Fibroblast of skin of back (primary cell): ENCODE results near the gene BAG5.
A peak's percentile ranks its signal among the peaks of the same experiment; 100 is the strongest.
"Not testable (repeated sequence)": the region's sequence is repeated elsewhere in the genome, so short reads cannot be mapped to it uniquely, and the experiment has no call there.

Experiments used
- DNase-seq: peaks from one replicate; pipeline ENCODE4 v3.0.0-alpha.2; 2013

Gene BAG5

GRCh38 chr14:103533137-103533998 is 29.1 kb downstream of the BAG5 start:
- no peak for DNase-seq

DNA sequence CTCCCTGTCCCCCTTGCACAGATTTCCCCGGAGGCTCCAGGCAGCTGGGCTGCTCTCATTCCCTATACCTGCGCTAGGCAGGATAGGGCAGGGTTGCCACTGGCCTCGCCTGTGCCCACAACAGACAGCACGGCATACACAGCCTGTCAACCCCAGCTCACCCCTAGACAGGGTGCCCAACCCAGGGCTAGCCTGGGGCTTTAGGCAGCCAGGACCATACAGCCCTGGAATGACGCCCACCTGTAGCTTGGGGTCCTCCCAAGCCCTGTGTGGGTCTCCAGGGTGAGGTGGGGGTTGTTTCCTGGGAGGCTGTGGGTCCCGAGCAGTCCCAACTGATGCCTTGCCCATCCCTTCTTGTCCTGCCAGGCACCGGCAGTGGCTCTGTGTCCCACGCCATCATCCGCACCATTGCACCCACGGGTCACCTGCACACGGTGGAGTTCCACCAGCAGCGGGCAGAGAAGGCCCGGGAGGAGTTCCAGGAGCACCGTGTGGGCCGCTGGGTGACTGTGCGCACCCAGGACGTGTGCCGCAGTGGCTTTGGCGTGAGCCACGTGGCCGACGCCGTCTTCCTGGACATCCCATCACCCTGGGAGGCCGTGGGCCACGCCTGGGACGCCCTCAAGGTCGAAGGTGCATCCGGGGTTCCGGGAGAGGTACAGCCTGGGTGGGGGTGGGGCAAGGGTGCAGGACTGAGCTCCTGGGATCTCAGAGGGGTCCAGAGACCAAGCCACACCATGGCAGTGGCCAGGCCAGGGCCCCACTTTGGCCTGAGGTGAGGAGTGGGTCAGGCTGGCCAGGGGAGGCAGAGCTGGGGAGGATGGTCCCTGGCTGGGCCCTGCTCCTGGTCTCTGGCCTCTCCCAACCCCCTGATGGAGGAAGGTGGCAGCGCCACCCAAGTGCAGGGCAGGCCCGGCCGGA is 30.0 kb downstream of the BAG5 start:
- DNase-seq, result no peak

DNA sequence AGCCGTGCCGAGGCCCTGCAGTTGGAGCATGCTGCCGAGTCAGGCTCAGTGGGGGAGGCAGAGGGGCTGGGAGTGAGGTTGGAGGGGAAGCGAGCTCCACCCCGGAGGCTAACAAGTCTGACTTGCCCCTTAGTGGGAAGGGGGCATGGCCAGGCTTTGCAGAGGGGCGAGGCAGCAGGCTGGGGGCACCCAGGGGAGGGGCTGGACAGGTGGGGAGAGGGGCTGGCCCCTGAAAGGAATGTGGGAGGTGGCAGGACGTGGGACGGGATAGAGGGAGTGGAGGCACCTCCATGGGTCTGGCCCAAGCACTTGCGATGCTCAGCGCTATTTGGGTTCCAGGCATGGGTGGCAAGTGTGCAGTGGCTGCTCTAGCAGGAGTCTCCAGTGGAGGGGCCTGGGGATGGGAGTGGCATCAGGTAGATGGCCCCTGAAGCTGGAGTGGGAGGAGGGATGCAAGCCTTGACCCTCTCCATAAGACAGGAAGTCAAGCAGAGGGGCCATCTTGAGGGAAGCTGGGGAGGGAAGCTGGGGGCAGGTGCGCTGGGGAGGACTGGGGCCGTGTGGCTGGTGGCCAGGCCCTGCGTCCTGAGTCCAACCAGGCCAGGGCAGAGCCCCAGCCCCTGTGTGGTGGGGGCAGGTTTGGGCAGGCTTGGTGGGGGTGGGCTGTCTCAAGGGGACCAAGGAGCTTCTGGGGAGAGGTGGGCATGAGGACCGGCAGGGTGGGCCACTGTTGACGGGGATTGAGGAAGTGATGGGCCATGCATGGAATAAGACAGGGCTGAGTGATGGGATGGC is 30.8 kb downstream of the BAG5 start:
- DNase-seq, result no peak

DNA sequence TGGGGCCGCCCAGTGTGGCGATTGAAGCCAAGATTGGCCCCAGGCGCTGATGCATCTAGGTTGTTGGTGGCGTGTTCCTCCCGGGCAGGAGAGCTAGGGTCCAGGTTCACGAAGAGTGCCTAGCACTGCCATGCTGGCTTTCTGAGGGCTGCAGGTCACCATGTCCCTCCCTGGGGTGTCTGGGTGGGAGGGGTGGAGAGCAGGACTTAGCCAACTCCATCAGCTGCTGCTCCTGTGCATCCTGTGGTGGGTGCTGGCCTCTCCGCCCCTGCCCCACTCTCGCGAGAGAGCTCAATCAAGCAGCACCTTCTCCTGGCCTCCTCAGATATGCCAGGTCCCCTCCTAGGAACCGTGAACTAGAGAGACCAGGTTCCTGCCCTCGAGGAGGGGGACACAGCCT is 31.6 kb downstream of the BAG5 start:
- no peak for DNase-seq

GRCh38 chr14:103530390-103530789 is 32.1 kb downstream of the BAG5 start:
- DNase-seq, result no peak

DNA sequence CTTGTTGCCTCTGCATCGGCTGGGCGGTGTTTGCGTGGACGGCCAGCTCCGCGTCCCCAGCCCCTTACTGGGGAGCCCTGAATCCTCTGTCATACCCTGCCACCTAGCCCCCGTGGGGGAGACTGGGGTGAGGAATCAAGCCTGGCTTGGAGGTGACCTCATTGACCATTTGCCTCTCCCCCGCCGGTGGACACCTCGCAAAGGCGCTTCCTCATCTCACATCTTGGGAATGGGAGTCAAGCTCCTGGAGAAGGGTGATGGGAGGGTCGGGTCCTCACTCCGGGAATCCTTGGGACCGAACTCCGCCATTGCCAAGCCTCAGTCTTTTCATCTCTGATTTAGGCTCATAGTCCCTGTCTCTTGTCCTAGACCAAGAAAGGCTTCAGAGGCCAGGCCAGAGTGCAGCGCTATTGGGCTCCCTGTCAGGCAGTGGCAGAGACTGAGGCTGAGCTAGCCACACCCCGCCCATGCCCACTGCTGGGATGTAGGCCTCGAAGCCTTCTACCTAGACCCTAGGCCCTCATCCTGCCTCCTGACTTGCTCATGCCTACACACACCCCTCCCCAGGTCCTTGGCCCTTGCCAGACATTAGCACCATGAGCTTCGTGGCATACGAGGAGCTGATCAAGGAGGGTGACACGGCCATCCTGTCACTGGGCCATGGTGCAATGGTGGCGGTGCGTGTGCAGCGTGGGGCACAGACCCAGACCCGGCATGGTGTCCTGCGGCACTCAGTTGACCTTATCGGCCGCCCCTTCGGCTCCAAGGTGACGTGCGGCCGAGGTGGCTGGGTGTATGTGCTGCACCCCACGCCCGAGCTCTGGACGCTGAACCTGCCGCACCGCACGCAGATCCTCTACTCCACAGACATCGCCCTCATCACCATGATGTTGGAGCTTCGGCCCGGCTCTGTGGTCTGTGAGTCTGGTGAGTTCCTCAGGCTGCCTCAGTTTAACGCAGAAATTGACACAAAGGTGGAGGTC is 32.8 kb downstream of the BAG5 start:
- no peak for DNase-seq

DNA sequence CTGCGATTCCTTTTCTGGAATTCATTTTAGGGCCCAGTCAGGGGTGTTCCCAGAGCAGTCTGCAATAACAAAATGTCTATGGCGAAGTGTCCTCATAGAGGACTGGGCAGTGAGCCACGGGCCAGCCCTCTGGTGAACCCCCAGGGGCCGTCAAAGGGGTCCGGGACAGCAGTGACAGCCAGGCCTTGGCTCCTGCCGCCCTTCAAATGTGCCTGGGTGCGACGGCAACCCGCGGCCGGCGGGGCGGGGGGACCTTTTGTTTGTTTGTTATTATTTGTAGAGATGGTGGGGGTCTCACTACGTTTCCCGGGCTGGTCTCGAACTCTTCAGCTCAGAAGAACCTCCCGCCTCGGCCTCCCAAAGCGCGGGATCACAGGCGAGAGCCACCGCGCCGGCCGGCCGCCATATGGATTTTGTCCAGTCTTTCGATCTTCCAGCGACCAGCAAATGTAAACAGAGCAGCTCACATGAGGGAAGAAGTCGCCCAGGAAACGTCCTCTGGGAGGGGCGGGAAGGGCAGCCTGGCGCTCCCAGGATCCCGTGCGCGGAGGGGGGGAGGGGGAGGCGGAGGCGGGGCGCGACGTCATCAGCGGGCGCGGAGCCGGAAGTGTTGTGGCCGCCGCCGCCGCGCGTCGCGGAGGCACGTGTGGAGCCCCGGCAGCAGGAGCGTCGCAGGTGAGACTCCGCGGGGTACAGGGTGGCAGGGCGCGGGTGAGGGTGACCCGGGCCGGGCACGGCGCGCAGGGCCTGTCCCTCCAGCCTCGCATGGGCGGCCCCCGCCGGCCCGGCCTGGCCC is 33.7 kb downstream of the BAG5 start, which contains the start of gene TRMT61A:
TRMT61A (plus strand) TSS at position 610 of the 796 bp plus-strand sequence. CDS start 783 bp downstream, outside the sequence.
- peak; percentile 90 for DNase-seq

DNA sequence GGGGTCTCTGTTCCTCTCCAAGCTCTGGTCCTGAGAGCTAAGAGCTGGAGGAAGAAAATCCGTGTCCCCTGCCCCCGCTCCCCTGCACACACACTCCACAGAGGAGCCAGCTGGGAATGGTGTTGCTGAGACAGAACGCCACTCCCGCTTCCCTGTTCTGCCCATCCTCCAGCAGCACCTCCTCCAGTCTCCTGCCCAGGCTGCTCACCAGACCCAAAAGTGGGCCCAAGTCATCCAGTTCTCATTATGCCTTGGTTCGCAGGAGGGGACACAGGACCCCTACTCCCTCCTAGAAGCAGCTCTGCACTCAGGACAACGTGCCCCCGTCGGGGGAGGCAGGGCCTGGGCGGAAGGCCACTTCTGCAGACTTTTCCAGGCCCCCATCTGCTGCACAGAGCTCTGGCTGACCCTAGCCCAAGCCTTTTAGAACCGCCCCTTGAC is 34.3 kb downstream of the BAG5 start:
- DNase-seq, result no peak

DNA sequence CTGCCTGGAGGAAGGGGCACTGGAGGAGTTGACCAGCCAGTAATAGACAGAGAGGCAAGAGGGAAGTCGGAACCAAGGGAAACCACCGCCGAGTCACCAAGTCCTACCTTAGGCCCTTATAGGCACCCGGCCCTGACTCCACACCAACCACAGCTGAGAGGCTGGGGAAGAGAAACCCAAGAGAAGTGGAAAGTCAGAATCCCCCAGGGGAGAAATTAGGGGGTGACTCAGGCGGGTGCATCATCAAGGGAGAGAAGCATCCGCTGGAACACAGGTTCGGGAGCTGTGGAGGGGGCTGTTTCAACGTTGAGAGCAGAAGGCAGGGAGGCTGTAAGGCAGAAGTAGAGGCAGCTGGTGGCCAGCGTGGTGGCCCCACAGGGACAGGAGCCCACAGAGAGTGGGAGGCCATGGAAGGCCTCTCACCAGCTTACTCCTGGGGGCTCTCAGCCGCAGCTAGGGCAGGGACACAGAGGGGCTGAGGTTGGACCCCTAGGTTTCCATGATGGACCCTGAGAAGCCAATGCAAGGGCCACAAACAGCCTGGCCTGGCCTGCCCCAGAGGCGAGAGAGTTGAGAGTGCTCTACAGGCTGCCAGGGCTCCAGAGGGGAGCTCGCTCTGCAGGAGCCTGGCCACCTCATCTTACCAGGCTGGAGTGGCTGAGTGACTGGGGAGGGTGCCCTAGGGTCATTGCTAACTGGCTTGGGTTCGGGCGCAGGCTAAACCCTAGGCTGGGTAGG is 34.9 kb downstream of the BAG5 start:
- DNase-seq, result peak; percentile 69

GRCh38 chr14:103526914-103527248 is 35.6 kb downstream of the BAG5 start:
- DNase-seq, result no peak

GRCh38 chr14:103526247-103526913 is 36.1 kb downstream of the BAG5 start:
- no peak for DNase-seq

DNA sequence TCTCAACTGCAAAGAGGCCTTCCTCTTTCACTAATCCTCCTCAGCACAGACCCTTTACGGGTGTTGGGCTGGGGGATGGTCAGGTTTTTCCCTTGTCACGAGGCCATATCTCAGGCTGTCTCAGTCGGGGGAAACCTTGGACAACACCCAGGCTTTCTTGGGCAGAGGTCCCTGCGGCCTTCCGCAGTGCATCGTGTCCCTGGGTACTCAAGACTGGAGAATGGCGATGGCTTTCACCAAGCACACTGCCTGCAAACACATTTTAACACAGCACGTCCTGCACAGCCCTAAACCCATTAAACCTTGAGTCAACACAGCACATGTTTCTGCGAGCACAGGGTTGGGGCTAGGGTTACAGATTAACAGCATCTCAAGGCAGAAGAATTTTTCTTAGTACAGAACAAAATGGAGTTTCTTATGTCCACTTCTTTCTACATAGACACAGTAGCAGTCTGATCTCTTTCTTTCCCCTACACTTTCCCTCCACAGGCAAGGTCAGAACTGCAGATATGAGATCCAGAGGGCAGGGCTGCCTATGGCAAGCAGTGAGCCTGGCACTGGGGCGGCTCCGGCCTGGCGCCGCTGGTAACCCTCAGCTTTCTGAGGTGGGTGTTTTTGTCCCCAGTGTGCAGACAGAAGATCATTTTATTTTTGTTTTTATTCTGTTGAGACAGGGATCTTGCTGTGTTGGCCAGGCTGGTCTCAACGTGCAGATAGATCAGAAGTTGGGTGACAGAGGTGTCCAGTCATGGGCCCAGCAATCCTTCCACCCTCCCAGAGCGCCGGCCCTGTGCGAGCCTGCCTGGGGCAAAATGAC is 36.8 kb downstream of the BAG5 start:
- DNase-seq, result not testable (repeated sequence)

- DNase-seq, result no peak
Observed at GRCh38 chr14:103524002-103524935, 38.2 kb downstream of the BAG5 start.

- DNase-seq, result no peak
Observed at GRCh38 chr14:103523575-103523954, 38.9 kb downstream of the BAG5 start.

GRCh38 chr14:103522649-103523574 is 39.5 kb downstream of the BAG5 start, which contains the start of gene CKB:
TSS of gene CKB (minus strand) at chr14:103522830. CDS start at chr14:103522493, 337 bp downstream.
- DNase-seq, result peak; percentile 66
